Measurements from ENCODE around the gene SPEF2. TPM values are rescaled to one million over a fixed set of nuclear protein-coding genes. Genes with fewer than 3 reads are reported as not detected.
A peak's percentile ranks its signal among the peaks of the same experiment; 100 is the strongest.

Gene SPEF2
- total RNA-seq, 1 donor from 2014 or later, result 10.8 TPM

GRCh38 chr5:35651002-35651756 lies 33.5 kb downstream of the SPEF2 start:
- TF ChIP-seq POLR2A (IDR thresholded peaks at IDR 0.05) (no peak), CTCF (IDR thresholded peaks at IDR 0.05) (peak in 1 of 3 experiments; percentile 14), POLR2AphosphoS5 (IDR thresholded peaks at IDR 0.05; ENCODE audit: insufficient read depth in 1 of 2, low read depth in 1 of 2) (no peak)
- Histone ChIP-seq H3K27ac (no peak overlapping the region), H3K9me3 (no peaks in the 10 kb centered on the region), H3K36me3 (no peaks in the 10 kb centered on the region), H3K4me3 (no peak overlapping the region), H3K4me1 (no peaks in the 10 kb centered on the region), H3K27me3 (no peaks in the 10 kb centered on the region)
- intact Hi-C loops (cut with DNase I), result no loop called here
- no peak for DNase-seq (ENCODE audit: extremely low spot score in 2 of 2)

GRCh38 chr5:35656721-35657120 lies 39.1 kb downstream of the SPEF2 start:
- Histone ChIP-seq H3K36me3 (no peaks in the 10 kb centered on the region), H3K27me3 (no peaks in the 10 kb centered on the region), H3K27ac (no peak overlapping the region), H3K4me3 (no peak overlapping the region), H3K4me1 (no peaks in the 10 kb centered on the region), H3K9me3 (no peaks in the 10 kb centered on the region)
- DNase-seq (ENCODE audit: extremely low spot score in 2 of 2), result no peak
- intact Hi-C loops (cut with DNase I), result no loop called here
- TF ChIP-seq CTCF (IDR thresholded peaks at IDR 0.05) (no peak), POLR2A (IDR thresholded peaks at IDR 0.05) (no peak), POLR2AphosphoS5 (IDR thresholded peaks at IDR 0.05; ENCODE audit: insufficient read depth in 1 of 2, low read depth in 1 of 2) (no peak)

- no peaks in the 10 kb centered on the region for H3K27me3 ChIP-seq
- no peak for DNase-seq (ENCODE audit: extremely low spot score in 2 of 2)
- H3K4me1 ChIP-seq, result no peaks in the 10 kb centered on the region
- no peak overlapping the region for H3K27ac ChIP-seq
- no peak overlapping the region for H3K4me3 ChIP-seq
- no peaks in the 10 kb centered on the region for H3K36me3 ChIP-seq
- intact Hi-C loops (cut with DNase I), result no loop called here
- no peaks in the 10 kb centered on the region for H3K9me3 ChIP-seq
- TF ChIP-seq POLR2A (IDR thresholded peaks at IDR 0.05) (no peak), CTCF (IDR thresholded peaks at IDR 0.05) (no peak)
Measured at GRCh38 chr5:35657877-35658276, 40.2 kb downstream of the SPEF2 start.

GRCh38 chr5:35659556-35659955 lies 41.9 kb downstream of the SPEF2 start:
- DNase-seq (ENCODE audit: extremely low spot score in 2 of 2), result no peak
- Histone ChIP-seq H3K27me3 (no peaks in the 10 kb centered on the region), H3K9me3 (no peaks in the 10 kb centered on the region), H3K4me1 (no peaks in the 10 kb centered on the region), H3K4me3 (no peak overlapping the region), H3K27ac (no peak overlapping the region), H3K36me3 (no peaks in the 10 kb centered on the region)
- no peak for TF ChIP-seq POLR2AphosphoS5 (IDR thresholded peaks at IDR 0.05; ENCODE audit: insufficient read depth in 1 of 2, low read depth in 1 of 2)
- no peak for TF ChIP-seq POLR2A (IDR thresholded peaks at IDR 0.05)
- TF ChIP-seq CTCF (IDR thresholded peaks at IDR 0.05), result no peak
- intact Hi-C loops (cut with DNase I), result no loop called here

- H3K4me1 ChIP-seq, result no peaks in the 10 kb centered on the region
- intact Hi-C loops (cut with DNase I), result no loop called here
Measured at GRCh38 chr5:35660451-35660850, 42.8 kb downstream of the SPEF2 start.

More at GRCh38 chr5:35660451-35660850, 42.8 kb downstream of the SPEF2 start:
- no peak for DNase-seq (ENCODE audit: extremely low spot score in 2 of 2)
- Histone ChIP-seq H3K9me3 (no peaks in the 10 kb centered on the region), H3K27me3 (no peaks in the 10 kb centered on the region), H3K27ac (no peak overlapping the region), H3K36me3 (no peaks in the 10 kb centered on the region), H3K4me3 (no peak overlapping the region)
- TF ChIP-seq CTCF (IDR thresholded peaks at IDR 0.05), result no peak
- no peak for TF ChIP-seq POLR2AphosphoS5 (IDR thresholded peaks at IDR 0.05; ENCODE audit: insufficient read depth in 1 of 2, low read depth in 1 of 2)
- no peak for TF ChIP-seq POLR2A (IDR thresholded peaks at IDR 0.05)

Data from vagina (tissue), 2 donors.